Medulla oblongata (tissue), 1 donor: Measurements from ENCODE around the gene NKAIN2.
"Not testable (repeated sequence)": the region's sequence is repeated elsewhere in the genome, so short reads cannot be mapped to it uniquely, and the experiment has no call there.

Source experiments
- DNase-seq: peaks from one replicate; pipeline ENCODE4 v3.0.0-alpha.2; 2015; ENCODE audit errors: extremely low spot score

The NKAIN2 gene

GRCh38 chr6:124203101-124203811 lies 399.6 kb downstream of the NKAIN2 start:
- DNase-seq = no peak

GRCh38 chr6:124203812-124204167 lies 400.1 kb downstream of the NKAIN2 start:
- DNase-seq = no peak

GRCh38 chr6:124205921-124206320 lies 402.3 kb downstream of the NKAIN2 start:
- DNase-seq = no peak

- no peak for DNase-seq
Measured at GRCh38 chr6:124223611-124224345, 420.1 kb downstream of the NKAIN2 start.

- DNase-seq = no peak
Measured at GRCh38 chr6:124226396-124226795, 422.7 kb downstream of the NKAIN2 start.

- no peak for DNase-seq
Measured at GRCh38 chr6:124233221-124233620, 429.6 kb downstream of the NKAIN2 start.

GRCh38 chr6:124234801-124235200 lies 431.1 kb downstream of the NKAIN2 start:
- no peak for DNase-seq

- no peak for DNase-seq
Measured at GRCh38 chr6:124237911-124238310, 434.2 kb downstream of the NKAIN2 start.

- not testable (repeated sequence) for DNase-seq
Measured at GRCh38 chr6:124238408-124238807, 434.7 kb downstream of the NKAIN2 start.

- DNase-seq = no peak
Measured at GRCh38 chr6:124254941-124255685, 451.4 kb downstream of the NKAIN2 start.

- DNase-seq = no peak
Measured at GRCh38 chr6:124260337-124260736, 456.7 kb downstream of the NKAIN2 start.

GRCh38 chr6:124269733-124270132 lies 466.1 kb downstream of the NKAIN2 start:
- no peak for DNase-seq

GRCh38 chr6:124273701-124274100 lies 470.0 kb downstream of the NKAIN2 start:
- no peak for DNase-seq

- DNase-seq = no peak
Measured at GRCh38 chr6:124282541-124282940, 478.9 kb downstream of the NKAIN2 start.

- no peak for DNase-seq
Measured at GRCh38 chr6:124283486-124283885, 479.8 kb downstream of the NKAIN2 start.

GRCh38 chr6:124285146-124285545 lies 481.5 kb downstream of the NKAIN2 start:
- DNase-seq = no peak

GRCh38 chr6:124294574-124295200 lies 491.0 kb downstream of the NKAIN2 start:
- no peak for DNase-seq

- DNase-seq = no peak
Measured at GRCh38 chr6:124297507-124297906, 493.8 kb downstream of the NKAIN2 start.

GRCh38 chr6:124298730-124299129 lies 495.1 kb downstream of the NKAIN2 start:
- no peak for DNase-seq

GRCh38 chr6:124300907-124301306 lies 497.2 kb downstream of the NKAIN2 start:
- not testable (repeated sequence) for DNase-seq

- no peak for DNase-seq
Measured at GRCh38 chr6:124303971-124304370, 500.3 kb downstream of the NKAIN2 start.

GRCh38 chr6:124310139-124310538 lies 506.5 kb downstream of the NKAIN2 start:
- DNase-seq = no peak
